ENCODE measurements around the gene NFIB. TPM values are rescaled to one million over a fixed set of nuclear protein-coding genes. Genes with fewer than 3 reads are reported as not detected.

NFIB gene
- total RNA-seq, 1 donor from 2014 or later: 119 TPM

DNA sequence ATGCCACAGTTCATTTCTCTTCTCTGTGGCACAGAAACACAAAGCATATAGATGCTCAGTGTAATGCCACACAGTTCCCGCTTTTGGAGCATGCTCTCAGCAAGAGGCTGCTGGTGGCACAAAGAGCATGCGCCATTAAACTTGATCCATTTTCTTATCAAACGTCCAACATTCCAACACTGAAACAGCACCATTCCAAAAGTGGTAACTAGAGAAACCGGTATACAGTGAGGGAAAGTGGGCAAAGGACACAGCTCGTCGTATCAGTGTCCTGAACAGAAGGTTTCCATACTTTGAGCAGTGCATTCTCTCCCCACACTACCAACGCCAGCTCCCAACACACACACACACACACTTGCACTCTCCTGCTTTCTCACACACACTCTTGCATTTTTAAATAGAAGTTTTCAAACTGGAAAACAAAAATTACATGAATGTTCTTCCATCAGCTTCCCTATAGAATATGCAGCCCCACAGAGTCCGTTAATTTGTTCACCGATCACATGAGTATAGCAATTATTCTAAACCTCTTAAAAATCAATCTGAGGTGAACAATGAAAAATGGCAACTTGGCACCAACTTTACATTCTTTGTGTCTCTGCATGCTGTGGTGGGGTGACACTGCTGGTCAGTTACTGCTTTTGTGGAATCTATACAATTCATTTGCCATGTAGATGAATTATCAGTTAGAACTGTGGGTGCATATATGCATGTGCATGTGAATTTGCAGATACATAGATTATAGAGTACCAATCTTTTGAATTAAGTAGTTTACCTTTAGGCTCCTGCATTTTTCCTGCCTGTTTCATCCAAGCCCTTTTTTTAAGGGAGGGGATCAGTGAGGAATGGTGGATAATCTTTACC is 5.7 kb downstream of the NFIB start:
- DNase-seq (ENCODE audit: extremely low read depth, low read depth, low spot score): no peak

DNA sequence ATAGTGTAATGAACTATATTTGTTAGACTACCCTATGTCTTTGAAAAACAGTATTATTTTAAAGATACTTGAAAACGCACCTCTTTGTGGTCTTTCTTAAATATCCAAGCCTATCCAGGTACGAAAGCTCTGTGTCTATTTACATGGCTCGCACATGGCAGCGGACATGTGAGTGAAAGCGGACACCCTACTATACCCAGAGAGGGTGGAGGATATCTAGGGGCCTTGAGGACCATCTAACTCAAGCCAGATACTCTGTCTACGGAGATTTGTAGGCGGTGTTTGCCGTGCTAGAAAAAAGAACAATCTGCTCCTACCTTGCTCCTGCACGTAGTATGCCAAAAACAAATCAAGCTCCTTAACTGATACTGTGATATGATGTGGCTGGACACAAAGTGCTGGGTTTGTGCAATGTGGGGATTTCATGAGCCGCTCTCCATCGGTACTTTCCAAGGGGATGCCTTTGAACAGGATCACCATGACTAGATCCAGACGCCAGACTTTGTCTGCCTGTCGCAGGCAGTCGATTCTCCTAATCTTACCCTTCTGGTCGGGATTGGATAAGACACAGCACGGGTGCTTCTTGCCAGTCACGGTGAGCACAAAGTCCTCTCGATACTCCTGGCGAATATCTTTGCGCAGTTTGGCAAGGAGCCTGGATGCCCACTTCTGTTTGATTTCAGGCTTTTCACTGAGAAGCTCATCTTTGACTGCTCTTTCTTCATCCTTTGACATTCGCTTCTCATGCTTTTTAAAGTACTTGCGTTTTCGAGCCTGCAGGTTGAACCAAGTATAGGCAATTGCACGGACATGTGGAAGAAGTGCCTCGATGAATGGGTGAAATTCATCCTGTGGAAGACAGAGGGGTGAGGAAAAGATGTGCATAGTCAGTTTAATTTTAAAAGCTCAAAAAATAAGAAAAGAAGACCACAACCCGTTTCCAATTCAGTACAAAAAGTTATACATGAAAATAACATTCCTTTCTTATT is 7.0 kb downstream of the NFIB start:
- no peak for DNase-seq (ENCODE audit: extremely low read depth, low read depth, low spot score)

DNA sequence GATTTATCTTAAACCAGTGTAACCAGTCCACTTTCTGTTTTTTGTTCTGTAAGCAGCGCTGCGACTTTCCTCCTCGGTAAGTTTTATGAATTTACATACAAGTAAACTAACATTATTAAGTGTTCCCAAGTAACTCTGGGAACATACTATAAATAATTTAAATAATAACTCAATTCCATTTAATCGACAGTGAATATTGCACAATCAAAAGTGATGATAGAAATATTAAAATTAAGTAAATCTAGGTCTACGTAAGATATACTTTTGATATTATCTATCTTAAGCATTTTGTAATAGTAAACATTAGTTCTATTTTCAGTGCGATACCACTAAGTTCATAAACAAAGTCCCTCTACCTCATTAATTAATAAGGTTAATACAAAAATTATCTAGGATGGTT is 7.8 kb downstream of the NFIB start:
- no peak for DNase-seq (ENCODE audit: extremely low read depth, low read depth, low spot score)

DNA sequence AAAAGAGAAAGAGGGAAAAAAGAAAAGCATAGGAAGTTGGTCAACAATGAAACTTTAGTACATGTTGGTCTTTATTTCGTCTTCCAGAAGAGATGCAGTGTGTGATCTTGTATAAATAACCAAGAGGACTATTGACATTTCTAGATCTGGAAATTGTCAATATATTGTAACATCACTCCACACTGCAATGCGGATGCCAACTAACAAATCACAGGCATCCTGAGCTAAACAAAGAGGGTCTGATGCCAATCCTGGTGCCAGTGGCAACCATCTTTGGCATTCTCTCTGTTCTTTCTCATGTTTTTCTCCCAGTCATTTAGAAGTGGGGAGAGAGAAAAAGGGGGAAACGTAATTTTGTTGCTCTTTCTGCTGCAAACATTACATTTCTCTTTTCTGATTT is 9.7 kb downstream of the NFIB start:
- no peak for DNase-seq (ENCODE audit: extremely low read depth, low read depth, low spot score)

DNA sequence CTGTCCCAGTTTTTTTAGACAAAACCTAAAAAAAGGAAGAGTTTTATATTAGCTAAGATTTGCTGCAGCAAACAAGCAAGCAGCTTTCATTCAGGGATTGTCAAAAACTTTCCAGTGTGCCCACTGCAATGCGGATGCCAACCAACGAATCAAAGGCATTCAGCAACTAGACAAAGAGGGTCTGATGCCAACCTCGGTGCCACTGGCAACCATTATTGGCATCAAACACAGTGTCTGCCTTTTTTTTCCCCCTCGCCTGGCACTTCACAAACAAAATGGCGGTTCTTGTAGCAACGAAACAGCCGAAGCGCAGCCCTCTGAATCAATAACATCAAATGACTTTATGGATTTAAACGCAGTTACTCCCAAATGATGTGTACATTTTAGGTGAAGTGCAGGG is 10.4 kb downstream of the NFIB start:
- DNase-seq (ENCODE audit: extremely low read depth, low read depth, low spot score): no peak

DNA sequence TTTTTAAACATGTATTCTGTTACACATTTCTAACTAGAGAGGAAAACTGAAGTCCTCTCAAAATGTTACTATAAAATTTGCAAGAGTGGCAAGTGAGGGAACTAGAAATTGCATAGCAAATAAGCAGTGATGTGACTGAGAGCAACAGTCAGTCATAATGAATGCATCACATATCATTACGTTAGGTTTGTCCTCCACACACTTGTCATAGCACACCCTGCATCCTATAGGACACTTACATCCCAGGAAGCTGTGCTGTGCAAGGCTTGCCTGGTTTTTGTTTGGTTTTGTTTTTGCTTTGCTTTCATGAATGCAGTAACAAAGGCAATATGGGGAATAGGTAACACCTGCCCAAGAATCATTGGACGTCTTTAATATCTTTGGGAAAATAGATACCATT is 10.8 kb downstream of the NFIB start:
- no peak for DNase-seq (ENCODE audit: extremely low read depth, low read depth, low spot score)

GRCh38 chr9:14302405-14302804 is 11.5 kb downstream of the NFIB start:
- DNase-seq (ENCODE audit: extremely low read depth, low read depth, low spot score): no peak

GRCh38 chr9:14301583-14302021 is 12.3 kb downstream of the NFIB start:
- DNase-seq (ENCODE audit: extremely low read depth, low read depth, low spot score): no peak

GRCh38 chr9:14301006-14301405 is 12.9 kb downstream of the NFIB start:
- DNase-seq (ENCODE audit: extremely low read depth, low read depth, low spot score): no peak

- no peak for DNase-seq (ENCODE audit: extremely low read depth, low read depth, low spot score)
Measured at GRCh38 chr9:14300588-14300987, 13.4 kb downstream of the NFIB start.

DNA sequence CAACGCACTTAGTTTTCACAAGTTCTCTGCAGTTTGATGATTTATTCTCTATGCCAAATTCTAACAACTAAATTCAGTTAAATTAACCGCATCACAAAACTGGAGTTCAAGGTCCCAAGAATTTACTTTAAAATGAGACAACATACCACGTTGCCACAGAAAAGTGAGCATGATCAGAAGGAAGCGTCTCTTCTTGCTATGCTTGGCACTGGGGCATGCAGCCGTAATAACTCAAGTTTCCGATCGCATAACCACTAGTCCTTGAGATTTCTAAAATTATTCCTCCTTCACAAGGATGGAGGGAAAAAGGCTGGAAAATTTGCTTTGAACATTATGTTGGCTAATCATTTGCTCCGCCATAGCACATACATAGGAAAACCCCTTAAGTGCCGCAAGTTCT is 13.9 kb downstream of the NFIB start:
- DNase-seq (ENCODE audit: extremely low read depth, low read depth, low spot score): no peak

- DNase-seq (ENCODE audit: extremely low read depth, low read depth, low spot score): no peak
Measured at GRCh38 chr9:14298601-14299022, 15.3 kb downstream of the NFIB start.

DNA sequence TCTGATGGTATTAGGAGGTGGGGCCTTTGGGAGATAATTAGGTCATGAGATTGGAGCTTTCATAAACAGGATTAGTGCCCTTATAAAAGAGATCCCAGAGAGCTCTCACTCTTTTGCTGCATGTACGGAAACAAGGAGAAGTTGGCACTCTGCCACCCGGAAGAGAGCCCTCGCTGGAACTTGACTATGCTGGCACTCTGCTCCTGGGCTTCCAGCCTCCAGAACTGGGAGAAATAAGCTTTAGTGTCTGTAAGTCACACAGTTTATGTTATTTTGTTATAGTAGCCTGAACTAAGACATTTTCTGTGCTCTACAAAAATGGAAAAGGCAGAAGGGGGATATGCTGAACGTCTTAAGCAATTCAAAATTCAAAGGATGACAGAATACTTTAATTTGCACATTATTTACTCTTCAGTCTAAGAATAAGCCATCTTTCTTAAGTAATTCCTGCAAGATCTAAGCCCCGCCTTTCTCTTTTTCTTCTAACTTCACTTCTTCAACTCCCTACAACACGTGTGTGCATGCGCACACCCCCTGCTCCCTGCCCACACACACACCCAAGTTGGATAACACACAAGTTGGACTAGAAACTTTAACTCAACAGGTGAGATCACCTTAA is 17.3 kb downstream of the NFIB start:
- DNase-seq (ENCODE audit: extremely low read depth, low read depth, low spot score): no peak

GRCh38 chr9:14294659-14295058 is 19.3 kb downstream of the NFIB start:
- no peak for DNase-seq (ENCODE audit: extremely low read depth, low read depth, low spot score)

GRCh38 chr9:14293801-14294200 is 20.1 kb downstream of the NFIB start:
- DNase-seq (ENCODE audit: extremely low read depth, low read depth, low spot score): no peak

GRCh38 chr9:14292181-14292739 is 21.7 kb downstream of the NFIB start:
- DNase-seq (ENCODE audit: extremely low read depth, low read depth, low spot score): no peak

DNA sequence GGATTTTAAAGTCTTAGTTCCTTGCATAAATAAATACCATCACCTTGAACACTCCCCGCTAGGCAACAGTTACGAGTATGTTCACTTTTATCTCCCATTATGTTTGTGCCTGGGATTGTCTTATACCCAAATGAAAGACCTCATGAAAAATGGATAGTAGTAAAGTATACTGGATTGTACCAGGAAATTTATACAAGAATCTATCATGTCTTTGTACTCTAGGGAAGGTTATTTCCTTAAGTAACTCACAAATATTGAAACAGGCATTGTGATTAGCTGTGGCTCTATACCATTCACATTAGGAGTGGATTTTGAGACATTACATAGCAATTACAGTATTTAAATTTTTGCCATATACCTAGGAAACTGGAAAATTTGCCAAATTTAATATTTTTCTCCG is 24.0 kb downstream of the NFIB start:
- no peak for DNase-seq (ENCODE audit: extremely low read depth, low read depth, low spot score)

GRCh38 chr9:14288433-14288832 is 25.5 kb downstream of the NFIB start:
- no peak for DNase-seq (ENCODE audit: extremely low read depth, low read depth, low spot score)

GRCh38 chr9:14286121-14286520 is 27.8 kb downstream of the NFIB start:
- no peak for DNase-seq (ENCODE audit: extremely low read depth, low read depth, low spot score)

DNA sequence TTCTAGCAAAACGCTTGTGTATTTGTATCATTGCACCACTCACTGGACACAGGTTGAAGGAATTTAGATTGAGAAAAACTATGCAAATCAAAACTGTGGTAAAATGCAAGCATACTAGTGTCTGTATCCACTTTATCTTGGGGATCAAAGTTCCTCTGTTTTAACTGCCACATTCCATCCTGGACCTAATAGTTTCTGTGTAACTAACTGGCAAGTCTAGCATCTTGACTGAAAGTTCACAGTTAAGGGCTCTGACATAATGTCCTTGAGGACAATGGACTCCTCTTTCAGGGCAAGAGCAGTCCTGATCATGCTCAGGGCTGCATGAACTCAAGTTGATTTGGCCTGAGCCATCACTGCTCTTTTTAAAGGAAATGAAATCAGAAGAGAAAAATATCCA is 30.7 kb downstream of the NFIB start:
- no peak for DNase-seq (ENCODE audit: extremely low read depth, low read depth, low spot score)

DNA sequence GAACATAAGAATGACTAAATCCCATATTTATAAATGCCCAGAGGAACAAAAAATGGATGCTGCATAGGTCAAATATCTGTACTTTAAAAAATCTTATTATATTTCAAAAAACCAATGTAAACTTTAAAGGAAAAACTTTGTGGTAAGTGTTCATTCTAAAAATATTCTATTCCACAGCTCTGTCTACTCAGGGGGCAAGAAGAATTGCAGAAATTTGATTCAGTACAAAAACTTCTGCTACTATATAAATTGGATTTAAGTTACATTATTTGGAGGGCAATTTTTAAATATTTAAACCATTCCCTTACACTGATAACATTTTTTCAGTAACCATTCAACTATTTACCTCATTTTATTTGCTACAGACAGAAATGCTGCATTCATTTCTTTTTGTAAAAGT is 32.1 kb downstream of the NFIB start:
- DNase-seq (ENCODE audit: extremely low read depth, low read depth, low spot score): no peak

Data from glomerular endothelial cell (primary cell).